ENCODE results near the gene TBC1D17.

The TBC1D17 gene

GRCh38 chr19:49866933-49867782 is 10.3 kb upstream of the TBC1D17 start, which contains the start of gene PNKP:
PNKP (minus strand) TSS chr19:49867576; CDS start chr19:49867204, 372 bp downstream.
- DNase-seq (ENCODE audit: low read depth): peak; percentile 94
- peak within 1 kb of the TSS; percentile 84 for H3K4me3 ChIP-seq (replicated peaks; ENCODE audit: low read depth, low read length)
- TF ChIP-seq, protein P1, sequence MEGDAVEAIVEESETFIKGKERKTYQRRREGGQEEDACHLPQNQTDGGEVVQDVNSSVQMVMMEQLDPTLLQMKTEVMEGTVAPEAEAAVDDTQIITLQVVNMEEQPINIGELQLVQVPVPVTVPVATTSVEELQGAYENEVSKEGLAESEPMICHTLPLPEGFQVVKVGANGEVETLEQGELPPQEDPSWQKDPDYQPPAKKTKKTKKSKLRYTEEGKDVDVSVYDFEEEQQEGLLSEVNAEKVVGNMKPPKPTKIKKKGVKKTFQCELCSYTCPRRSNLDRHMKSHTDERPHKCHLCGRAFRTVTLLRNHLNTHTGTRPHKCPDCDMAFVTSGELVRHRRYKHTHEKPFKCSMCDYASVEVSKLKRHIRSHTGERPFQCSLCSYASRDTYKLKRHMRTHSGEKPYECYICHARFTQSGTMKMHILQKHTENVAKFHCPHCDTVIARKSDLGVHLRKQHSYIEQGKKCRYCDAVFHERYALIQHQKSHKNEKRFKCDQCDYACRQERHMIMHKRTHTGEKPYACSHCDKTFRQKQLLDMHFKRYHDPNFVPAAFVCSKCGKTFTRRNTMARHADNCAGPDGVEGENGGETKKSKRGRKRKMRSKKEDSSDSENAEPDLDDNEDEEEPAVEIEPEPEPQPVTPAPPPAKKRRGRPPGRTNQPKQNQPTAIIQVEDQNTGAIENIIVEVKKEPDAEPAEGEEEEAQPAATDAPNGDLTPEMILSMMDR (IDR thresholded peaks at IDR 0.05; ENCODE audit: low read length, missing control alignments): no peak

GRCh38 chr19:49869009-49869483 is 8.5 kb upstream of the TBC1D17 start:
- peak overlapping the region; percentile 48 for H3K4me3 ChIP-seq (replicated peaks; ENCODE audit: low read depth, low read length)
- DNase-seq (ENCODE audit: low read depth): no peak
- TF ChIP-seq, protein P1 (IDR thresholded peaks at IDR 0.05; ENCODE audit: low read length, missing control alignments): no peak

- peak; percentile 100 for DNase-seq (ENCODE audit: low read depth)
- TF ChIP-seq, protein P1 (IDR thresholded peaks at IDR 0.05; ENCODE audit: low read length, missing control alignments): no peak
- H3K4me3 ChIP-seq (replicated peaks; ENCODE audit: low read depth, low read length): peak overlapping the region; percentile 55
Measured at GRCh38 chr19:49869484-49870308, 7.8 kb upstream of the TBC1D17 start.

DNA sequence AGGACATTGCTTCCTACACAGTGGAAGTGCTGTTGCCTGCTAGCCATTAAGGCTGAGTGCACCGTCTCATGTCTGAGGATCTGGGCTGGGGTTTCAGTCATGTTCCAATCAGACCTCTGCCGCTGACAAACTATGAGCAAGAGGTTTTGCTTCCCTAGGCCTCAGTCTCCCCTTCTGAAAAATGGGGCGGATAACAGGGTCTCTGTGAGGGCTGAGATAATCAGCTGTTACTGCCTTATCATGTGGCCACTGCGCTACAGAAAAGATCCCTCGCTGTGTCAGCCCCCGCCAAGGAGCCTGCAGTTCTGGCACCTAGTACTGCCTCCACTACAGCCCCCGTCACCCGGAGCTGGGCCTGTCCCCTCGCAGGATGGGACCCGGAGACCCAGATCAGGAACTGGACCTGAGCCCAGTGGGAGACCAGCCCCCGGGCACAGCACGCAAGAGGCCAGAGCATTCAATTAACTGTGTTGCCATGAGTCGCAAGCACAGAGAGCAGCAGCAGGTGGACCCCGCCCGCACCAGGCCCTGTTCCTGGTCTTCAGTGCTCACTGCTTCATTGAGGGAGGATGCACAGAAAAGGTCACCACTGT is 7.1 kb upstream of the TBC1D17 start:
- peak overlapping the region; percentile 55 for H3K4me3 ChIP-seq (replicated peaks; ENCODE audit: low read depth, low read length)
- TF ChIP-seq, protein P1 (IDR thresholded peaks at IDR 0.05; ENCODE audit: low read length, missing control alignments): no peak
- DNase-seq (ENCODE audit: low read depth): no peak

DNA sequence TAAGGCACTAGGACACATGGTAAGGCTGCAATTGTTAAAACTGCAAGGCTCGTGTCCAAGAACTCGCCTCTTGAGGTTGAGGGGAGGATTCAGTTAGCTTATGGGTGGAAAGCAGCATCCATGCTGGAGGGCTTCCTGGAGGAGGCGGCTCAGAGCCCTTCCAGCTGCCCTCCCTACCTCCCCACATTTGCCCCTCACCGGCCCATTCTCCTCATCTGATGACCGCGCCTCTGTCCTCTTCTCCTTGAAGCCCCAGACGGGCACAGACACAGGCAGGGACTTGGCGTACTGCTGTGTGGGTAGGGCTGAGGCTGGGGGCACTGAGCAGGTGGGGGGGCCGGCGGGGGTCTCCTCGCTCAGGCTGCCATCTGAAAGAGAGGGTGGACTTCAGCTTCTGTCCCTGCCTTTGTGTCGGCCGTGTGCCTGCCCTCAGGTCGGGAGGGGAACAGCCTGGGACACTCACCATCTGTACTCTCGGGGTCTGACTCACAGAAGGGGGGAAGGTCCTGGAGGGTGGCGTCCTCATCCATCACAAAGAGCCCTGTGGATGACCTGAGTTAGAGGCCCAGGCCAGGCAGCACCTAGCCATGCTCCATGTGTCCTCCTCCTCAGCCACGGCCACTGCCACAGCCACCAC is 6.0 kb upstream of the TBC1D17 start:
- TF ChIP-seq, protein P1 (IDR thresholded peaks at IDR 0.05; ENCODE audit: low read length, missing control alignments): no peak
- no peak for DNase-seq (ENCODE audit: low read depth)
- H3K4me3 ChIP-seq (replicated peaks; ENCODE audit: low read depth, low read length): no peak overlapping the region
